NOMO-1 treated with DMSO at 0.1 percent for 48 hours (cell line): ENCODE measurements around the gene C1QTNF2.
A peak's percentile ranks its signal among the peaks of the same experiment; 100 is the strongest.
"Not testable (repeated sequence)": the region's sequence is repeated elsewhere in the genome, so short reads cannot be mapped to it uniquely, and the experiment has no call there.

Experiments used
- DNase-seq: peaks from one replicate; lab custom pipeline; 2025; ENCODE audit not compliant: unreplicated experiment; lab: John Stamatoyannopoulos, UW

The C1QTNF2 gene

DNA sequence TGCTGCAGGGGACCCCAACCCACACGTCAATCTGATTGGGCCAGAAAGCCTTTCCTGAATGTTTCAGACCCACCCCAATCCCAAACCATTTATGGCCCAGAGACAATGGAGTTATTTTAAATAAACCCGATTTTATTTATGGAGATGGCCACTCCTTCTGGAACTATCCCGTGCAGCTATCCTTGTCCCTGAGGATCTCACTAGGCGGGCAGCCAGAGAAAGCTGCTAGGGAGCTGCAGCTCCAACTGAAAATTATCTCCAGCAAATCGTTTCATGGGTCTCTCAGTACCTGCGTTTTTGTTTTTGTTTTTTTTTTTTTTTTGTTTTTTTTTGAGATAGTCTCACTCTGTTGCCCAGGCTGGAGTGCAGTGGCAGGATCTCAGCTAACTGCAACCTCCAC is 23.0 kb downstream of the C1QTNF2 start:
- DNase-seq = no peak

DNA sequence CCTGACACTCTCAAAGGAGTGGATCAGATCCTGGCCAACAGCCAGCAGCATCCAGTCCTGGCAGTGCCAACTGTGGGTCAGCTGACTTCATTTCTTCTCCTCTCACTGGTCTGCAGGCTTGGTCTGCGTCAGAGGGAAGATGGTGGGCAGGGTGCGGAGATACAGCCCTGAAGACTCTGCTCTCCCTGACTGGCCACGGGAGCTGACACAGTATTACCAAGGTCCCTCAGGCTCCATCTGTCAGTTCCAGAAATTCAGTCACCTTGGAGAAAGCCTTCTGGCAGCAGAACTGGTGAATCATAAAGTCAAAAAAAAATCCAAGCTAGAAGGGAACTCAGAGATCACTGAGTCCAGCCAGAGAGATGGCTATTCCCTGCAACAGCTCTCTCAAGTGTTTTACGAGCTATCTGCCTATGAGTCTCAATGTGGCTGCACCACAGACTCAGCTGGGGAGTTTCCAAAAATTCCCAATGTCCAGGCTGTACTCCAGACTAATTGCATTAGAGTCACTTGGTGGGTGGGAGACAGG is 27.9 kb downstream of the C1QTNF2 start:
- DNase-seq = no peak

DNA sequence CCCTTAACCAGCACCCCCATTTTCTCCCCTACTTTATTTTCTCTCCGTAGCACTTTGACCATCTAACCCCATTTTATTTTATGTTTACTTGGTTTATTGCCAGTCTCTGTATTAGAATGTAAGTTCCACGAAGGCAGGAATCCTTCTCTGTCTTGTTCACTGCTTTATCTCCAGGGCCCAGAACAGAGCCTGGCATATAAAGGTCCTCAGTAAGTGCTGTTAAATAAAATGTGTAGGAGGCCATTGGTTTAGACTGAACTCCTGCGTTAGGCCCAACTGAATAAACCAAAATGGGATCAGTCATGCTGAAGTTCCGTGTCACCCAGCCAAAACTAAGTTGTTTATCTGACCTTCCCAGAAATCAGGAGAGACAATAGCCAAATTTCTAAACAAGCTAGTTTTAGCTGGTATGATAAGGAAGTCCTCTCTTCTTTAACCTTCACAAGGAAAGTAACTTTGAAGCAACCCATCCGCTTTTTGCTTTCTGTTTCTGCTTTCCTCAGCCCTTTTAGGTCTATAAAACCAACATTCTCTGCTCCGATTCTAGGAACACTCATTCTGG is 29.0 kb downstream of the C1QTNF2 start:
- no peak for DNase-seq

DNA sequence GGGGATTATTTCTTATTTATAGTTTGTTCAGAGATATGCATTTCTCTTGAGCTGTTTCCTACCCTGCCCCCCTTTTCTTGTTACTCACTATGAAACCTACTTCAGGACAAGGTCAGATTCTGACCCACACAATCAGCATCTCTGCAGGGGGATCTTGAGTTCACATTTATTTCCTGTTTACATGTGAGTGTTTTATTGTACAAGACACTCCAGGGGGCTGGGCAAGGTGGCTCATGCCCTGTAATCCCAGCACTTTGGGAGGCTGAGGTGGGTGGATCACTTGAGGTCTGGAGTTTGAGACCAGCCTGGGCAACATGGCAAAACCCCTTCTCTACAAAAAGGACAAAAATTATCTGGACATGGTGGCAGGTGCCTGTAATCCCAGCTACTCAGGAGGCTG is 29.9 kb downstream of the C1QTNF2 start:
- not testable (repeated sequence) for DNase-seq

DNA sequence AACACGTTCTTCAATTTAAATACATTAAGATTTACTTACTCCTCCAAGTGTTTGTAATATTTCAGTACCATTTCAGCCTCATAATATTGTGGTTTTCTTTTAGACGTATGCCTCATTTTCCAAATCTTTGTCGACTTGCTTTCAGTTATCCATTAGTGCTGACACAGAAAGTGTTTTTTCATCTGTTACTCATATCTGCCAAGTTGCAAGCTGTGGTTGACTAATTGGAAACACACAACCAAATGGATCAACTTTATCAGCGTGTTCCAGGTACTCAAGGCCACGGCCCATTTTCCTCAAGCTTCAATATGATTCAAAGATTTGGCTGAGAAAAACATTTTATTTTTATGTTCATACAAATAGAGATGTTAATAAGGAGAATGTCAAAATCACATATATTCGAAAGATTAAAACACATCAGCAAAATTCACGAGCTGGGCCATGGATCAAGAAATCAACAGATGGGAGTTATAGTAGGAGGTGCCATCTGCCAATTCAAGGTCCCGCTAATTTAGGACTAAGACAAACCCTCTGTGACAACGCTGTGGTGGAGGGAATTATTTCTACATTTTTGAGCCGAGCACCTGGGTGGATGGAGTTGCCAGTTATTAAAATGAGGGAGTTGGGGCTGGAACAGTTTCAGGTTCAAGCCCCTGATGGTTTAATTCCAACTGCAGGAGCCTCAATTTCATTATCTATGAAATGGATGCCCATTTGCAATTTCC is 30.9 kb downstream of the C1QTNF2 start:
- DNase-seq = no peak

DNA sequence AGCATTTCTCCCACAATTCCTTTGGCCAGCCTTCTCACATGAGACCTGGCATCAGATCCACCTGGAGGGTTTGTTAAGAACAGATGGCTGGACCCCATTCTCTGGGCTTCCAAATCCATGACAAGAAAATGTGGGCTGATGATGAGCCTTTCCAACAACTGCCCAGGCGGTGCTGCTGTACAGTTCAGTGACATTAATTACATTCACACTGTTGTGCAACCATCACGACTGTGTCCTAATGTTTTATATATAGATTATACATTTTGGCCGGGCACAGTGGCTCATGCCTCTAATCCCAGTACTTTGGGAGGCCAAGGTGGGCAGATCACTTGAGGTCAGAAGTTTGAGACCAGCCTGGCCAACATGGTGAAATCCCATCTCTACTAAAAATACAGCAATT is 35.7 kb downstream of the C1QTNF2 start:
- DNase-seq = peak; percentile 20

DNA sequence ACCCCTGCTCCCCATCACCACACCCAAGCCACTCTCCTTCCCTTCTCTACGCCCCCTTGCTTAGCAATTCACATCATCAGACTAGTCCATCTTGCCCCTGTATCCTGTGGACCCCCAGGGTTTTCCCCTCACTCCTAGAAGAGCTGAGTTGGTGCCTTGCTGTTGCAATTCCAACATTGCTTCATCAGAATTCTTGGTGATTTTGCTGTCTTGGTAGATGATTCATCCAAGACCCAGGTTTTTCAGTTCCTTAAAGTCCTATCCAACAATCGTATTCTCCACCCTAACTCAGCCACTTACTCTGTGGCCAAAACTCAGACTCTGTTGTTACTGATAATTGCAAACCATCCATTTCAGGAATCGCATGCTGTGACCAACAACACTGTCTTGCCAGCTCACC is 36.7 kb downstream of the C1QTNF2 start:
- DNase-seq = peak; percentile 91

DNA sequence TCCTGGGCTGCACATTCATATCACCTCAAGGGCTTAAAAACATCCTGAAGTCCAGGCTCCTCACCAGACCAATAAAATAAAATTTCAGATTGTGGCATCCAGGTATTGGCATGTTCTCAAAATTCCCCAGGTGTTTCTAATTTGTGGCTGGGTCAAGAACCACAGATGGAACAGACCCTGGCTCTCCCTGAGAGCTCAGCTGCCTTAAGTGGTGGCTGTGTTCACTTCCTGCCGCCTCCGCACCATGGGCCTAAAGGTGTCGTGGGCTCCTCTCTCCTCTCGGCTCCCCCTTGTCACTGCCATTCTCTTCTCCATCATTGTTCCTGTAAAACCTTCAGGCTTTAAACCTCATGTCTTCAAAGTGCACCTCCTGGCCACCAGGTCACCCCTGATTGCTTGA is 40.2 kb downstream of the C1QTNF2 start:
- DNase-seq = no peak

DNA sequence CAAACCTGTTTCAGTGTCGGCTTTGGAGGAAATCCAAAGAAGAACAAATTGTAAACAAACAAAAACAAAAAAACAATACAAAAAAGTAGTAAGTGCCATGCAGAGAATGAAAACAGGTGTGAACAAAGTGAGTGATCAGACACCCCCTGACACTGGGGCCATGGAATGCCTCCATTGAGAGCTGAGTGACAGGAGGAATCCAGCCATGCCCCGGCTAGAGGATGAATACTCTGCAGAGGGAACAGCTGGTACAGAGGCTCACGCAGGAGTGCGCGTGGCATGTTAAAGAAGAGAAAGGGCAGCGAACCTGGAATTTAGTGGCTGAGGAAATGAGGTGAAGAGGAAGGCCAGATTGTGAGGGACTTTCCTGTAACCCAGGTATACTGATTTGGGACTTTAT is 42.6 kb downstream of the C1QTNF2 start:
- DNase-seq = no peak

DNA sequence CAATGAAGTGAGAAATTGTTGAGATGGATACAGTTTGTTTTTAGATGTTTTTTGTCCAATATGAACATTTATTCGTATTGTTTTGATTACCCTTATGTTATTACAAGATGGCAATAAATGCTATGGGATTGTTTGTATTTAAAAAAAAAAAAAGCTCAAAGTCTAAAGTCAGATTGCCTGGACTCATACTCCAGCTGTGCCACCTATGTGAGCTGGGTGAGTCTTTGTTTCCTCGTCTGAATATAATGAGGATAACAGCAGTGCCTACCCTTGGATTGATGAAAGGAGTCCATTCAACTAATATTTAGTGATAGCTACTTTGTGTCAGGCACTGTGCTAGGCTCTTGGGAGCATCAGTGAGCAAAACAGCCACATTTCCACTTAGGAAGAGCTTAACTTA is 43.4 kb downstream of the C1QTNF2 start:
- no peak for DNase-seq

DNA sequence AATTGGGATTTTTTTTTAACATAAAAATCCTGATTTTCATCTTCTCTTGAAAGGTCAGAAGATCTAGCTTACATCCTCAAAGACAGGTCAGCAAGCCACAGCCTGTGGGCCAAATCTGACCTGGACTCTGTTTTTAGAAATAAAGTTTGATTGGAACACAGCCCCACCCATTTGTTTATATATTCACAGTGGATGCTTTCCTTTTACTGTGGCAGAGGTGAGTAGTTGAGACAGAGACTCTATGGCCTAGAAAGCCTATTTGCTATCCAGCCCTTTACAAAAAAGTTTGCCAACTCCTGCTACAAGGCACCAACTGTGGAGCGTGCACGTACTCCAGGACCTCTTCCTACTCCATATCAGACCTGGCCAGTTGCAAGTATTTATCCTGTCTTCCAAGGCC is 44.7 kb downstream of the C1QTNF2 start:
- DNase-seq = no peak

DNA sequence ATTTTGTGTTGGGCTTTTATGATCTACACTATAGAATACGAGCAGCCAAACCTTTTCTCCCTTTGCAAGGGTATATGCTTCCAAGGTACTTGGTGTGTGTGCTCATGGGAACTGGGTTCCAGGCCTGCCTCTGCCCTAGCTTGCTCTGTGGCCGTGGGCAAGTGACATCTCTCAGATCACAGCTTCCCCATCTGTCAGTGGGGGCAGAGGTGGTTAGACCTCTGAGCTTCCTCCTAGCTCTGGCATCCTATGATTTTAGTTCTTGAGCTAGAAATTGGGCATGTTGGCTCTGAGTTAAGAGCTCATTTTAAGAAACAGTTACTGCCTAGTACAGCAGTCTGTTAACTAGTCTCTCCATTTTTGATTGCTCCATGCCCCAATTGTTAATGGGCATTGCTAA is 45.5 kb downstream of the C1QTNF2 start:
- peak; percentile 39 for DNase-seq

DNA sequence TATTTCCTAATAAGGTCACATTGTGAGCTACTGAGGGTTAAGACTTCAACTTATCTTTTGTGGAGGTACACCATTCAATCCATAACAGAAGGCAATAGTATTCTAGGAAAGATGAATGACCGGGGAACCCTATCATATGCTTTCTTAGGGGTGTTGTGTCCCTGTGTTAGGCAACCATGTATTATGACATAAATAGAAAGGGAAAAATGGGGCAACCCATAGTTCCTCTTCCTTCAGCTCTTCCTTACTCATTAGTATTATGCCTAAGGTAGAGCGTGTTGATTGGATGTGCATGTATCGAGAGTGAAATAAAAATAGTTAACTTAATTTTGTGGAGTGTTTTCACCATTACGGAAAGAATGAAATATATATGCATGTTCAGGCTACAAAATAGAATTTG is 52.0 kb downstream of the C1QTNF2 start:
- peak; percentile 60 for DNase-seq

DNA sequence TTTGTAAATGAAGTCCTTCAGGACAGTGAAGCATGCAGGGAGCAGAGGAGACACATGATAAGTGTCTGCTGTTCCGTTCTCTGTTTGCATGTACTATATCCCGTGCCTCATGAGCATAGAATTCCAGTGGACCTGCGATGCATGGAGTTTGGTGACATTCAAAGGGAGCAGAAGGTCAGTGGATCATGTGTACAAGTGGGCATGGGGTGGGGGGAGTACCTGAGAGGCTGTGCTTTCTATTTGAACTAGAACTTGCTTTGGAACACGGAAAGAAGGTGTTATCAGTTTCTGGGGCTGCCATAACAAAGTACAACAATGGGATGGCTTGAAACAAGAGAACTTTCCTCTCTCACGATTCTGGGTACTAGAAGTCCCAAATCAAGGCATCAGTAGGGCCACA is 53.0 kb downstream of the C1QTNF2 start:
- no peak for DNase-seq

DNA sequence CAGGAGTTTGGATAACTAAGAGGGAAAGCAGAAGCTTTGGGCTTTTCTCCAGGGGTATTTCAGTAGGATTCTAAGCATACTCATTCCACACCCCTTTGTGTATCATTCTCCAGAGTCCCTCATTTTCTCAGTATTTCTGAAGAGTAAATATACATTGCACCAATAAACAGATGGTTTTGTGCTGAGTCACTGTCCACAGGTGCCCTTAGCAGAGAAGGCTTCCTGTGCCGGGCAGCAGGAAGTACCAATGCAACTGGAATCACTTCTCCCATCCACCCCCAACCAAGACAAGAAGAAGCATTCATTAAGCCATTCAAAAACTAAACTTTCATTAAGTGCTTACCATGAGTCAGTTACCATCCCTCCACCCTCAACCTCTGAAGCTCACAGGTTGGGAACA is 54.5 kb downstream of the C1QTNF2 start:
- no peak for DNase-seq

DNA sequence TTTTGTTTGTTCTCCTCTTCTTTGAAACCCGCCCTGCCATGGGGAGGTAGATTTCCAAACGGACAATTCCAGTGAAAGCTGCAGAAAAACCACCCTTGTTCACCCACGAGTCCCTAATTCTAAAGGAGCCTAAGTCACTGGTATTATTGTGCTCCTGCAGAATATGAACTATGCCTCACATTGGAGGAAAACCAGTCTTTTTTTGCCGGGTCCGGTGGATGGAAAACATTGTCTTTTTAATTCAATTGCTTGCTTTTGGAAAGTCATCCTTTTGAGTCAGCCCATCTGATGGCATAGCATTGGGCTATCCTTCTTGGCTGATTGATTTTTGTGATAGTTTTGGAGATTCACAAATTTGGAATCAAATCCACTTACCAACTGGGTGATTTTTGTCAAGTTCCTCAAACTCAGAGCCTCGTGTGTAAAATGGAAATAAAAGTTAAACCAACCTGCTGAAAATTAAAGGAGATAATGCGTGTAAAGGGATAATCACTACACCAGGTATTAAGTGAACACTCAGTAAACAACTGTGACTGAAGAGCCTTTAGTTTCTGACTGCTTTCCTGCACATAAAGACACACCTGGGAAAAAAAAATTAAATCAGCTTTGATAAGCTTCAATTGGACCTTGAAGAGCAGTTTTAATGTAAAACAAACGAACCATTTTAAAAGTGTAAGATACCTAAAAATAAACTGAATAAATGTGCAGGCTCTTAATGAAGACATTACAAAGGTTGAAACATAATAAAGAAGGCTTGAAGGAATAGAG is 57.3 kb downstream of the C1QTNF2 start:
- DNase-seq = no peak

DNA sequence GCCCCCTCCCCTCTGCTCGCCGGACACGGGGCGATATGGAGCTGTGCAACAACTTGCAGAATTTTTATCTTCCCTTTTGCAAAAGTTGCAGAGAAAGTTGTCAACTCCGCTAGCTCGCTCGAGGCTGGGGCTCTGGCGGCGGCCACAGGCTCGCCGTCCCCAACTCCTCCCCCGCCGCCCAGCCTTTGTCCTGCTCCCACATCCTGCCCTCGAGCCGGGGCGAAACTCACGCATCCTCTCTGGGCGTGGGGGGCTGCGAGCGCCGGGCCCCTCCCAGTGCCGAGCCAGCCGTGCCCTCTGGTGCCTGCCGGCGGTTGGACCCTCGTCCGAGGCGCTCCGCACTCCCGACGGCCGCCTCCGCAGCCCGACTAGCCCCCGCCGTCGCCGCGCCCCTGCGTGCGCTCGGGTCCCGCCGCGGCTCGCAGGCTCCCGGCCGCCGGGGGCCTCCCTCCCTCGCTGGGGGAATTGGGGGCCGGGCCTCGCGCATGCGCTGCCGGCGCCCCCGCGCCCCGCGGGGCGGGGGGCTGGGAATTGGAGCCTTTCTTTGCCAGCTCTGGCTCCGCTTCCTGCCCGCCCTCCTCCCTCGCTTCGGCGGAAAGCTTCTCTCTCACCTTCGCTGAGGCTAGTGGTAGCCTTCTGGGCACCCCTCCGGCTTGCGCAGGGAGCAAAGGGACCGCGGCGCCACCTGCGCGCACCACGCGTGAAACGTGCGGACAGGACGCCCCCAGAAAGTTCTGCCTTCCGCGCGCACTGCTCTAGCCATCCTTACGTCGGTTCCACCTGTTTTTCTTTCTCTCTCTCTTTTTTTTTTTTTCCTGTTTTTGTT is 58.1 kb downstream of the C1QTNF2 start, which contains the start of gene CCNJL:
Gene CCNJL (minus strand): TSS at position 431 of the 826 bp plus-strand sequence. CDS start 641 bp downstream, outside the sequence.
- peak; percentile 7 for DNase-seq

DNA sequence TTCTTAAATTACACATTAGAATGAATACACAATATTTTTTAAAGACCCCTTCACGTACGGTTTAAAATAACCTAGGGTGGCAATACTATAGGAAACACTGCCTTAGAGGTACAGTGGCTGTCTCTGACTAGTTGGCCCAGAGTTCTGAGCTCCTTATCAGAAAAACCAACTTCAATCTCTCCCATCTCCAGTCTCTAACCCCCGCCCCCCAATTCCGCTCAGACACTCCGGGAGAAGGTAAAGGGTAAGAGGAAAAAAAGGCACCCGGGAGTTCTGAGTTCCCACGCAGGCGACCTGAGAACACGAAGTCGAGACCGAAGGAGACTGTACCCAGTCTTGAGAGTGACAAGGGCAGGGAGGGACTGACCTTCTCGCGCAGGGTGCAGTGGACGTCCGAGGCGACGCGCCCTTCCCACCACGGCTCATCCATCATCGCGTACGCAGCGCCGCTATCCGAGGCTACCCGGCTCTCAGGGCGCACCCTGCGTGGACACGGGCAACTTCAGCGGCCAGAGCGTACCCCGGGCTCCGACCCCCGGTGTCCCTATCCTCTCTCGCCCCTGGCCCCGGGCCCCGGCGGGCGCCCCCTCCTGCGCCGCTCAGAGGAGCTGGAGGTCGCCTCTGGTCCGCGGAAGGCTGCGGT is 58.8 kb downstream of the C1QTNF2 start:
- DNase-seq = no peak

DNA sequence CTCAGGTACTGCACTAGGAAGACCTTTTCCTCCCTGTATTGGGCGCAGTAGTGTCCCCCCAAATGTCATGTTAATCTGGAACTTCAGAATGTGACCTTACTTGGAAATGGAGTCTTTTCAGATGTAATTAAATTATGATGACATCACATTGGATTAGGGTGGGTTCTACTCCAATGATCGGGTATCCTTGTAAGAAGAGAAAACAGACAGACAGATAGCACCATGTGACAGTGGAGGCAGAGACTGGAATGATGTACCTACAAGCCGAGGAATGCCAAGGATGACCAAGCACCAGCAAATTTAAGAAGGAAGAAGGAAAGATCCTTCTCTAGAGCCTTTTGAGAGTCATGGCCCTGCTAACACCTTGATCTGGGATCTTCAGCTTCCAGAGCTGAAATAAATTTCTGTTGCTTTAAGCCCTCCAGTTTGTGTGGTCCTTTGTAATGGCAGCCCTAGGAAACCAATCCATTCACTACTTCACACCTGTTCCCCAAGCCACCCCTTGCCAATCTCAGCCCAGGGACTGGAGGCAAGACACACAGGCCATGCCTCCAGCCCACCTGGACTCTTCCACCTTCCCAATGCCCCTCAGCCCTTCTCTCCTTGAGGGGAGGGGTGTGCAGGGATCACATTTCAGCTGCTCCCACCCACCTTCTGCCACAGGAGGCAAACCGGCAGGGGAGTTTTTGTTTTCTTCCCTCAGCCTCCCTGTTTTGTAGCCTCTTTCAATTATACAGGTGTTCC is 59.7 kb downstream of the C1QTNF2 start:
- DNase-seq = no peak

DNA sequence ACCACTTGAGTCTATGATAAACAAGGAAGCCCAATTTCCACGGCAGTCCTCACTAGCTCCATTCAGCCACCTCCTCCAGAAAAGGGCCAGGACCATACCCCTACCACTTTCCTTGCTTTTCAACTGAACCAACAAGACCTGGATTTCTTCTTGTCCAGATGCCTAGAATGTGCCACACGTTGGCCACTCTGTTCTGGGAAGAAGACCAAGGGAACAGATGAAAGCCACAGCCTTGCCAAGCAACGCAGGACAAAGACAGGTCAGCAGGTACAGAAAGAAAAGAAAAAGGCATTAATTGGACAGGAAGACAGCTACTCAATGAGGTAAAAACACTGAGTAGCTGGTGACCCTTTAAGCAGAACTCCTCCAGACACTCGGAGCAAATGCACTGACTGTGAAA is 60.3 kb downstream of the C1QTNF2 start:
- no peak for DNase-seq
